Activated T-helper 1 cell treated with Interleukin-2 at 50 U/mL for 16 hours (primary cell): ENCODE results near the gene CLEC3B.
"Not testable (repeated sequence)": the region's sequence is repeated elsewhere in the genome, so short reads cannot be mapped to it uniquely, and the experiment has no call there.

Source experiments
- DNase-seq: peaks from one replicate; pipeline ENCODE4 v3.0.0-alpha.2; 2020; ENCODE audit warnings: low read depth

The CLEC3B gene

GRCh38 chr3:45026038-45026437, at the start of gene CLEC3B:
Gene CLEC3B (plus strand): TSS chr3:45026303. CDS start chr3:45026363, 60 bp downstream.
- no peak for DNase-seq

- DNase-seq = no peak
These were observed 44.9 kb upstream of the CLEC3B start for GRCh38 chr3:44981220-44981619.

- DNase-seq = no peak
These were observed 44.4 kb upstream of the CLEC3B start for GRCh38 chr3:44981751-44982150.

GRCh38 chr3:44982817-44983216, 43.3 kb upstream of the CLEC3B start:
- DNase-seq = no peak

GRCh38 chr3:44983484-44983941, 42.6 kb upstream of the CLEC3B start:
- DNase-seq = no peak

- DNase-seq = no peak
These were observed 41.8 kb upstream of the CLEC3B start for GRCh38 chr3:44984335-44984734.

GRCh38 chr3:44986330-44986729, 39.8 kb upstream of the CLEC3B start:
- not testable (repeated sequence) for DNase-seq

- no peak for DNase-seq
These were observed 38.8 kb upstream of the CLEC3B start for GRCh38 chr3:44987332-44987731.

- DNase-seq = no peak
These were observed 38.0 kb upstream of the CLEC3B start for GRCh38 chr3:44988073-44988472.

- no peak for DNase-seq
These were observed 37.0 kb upstream of the CLEC3B start for GRCh38 chr3:44989141-44989540.

GRCh38 chr3:44989636-44990373, 36.3 kb upstream of the CLEC3B start:
- no peak for DNase-seq

- DNase-seq = no peak
These were observed 34.8 kb upstream of the CLEC3B start for GRCh38 chr3:44991326-44991725.

GRCh38 chr3:44992555-44993470, 33.3 kb upstream of the CLEC3B start:
- DNase-seq = no peak

GRCh38 chr3:44993471-44994205, 32.5 kb upstream of the CLEC3B start:
- DNase-seq = no peak

GRCh38 chr3:44995142-44995770, 30.8 kb upstream of the CLEC3B start:
- DNase-seq = no peak

GRCh38 chr3:44996556-44996969, 29.5 kb upstream of the CLEC3B start:
- no peak for DNase-seq

- no peak for DNase-seq
These were observed 26.3 kb upstream of the CLEC3B start for GRCh38 chr3:44999782-45000181.

GRCh38 chr3:45000823-45001222, 25.3 kb upstream of the CLEC3B start:
- no peak for DNase-seq

GRCh38 chr3:45001738-45002137, 24.4 kb upstream of the CLEC3B start:
- no peak for DNase-seq

- no peak for DNase-seq
These were observed 23.9 kb upstream of the CLEC3B start for GRCh38 chr3:45002139-45002660.

- no peak for DNase-seq
These were observed 23.4 kb upstream of the CLEC3B start for GRCh38 chr3:45002720-45003119.

GRCh38 chr3:45003406-45003805, 22.7 kb upstream of the CLEC3B start:
- DNase-seq = no peak
